Measurements from ENCODE around the gene CTSC.

Gene CTSC

DNA sequence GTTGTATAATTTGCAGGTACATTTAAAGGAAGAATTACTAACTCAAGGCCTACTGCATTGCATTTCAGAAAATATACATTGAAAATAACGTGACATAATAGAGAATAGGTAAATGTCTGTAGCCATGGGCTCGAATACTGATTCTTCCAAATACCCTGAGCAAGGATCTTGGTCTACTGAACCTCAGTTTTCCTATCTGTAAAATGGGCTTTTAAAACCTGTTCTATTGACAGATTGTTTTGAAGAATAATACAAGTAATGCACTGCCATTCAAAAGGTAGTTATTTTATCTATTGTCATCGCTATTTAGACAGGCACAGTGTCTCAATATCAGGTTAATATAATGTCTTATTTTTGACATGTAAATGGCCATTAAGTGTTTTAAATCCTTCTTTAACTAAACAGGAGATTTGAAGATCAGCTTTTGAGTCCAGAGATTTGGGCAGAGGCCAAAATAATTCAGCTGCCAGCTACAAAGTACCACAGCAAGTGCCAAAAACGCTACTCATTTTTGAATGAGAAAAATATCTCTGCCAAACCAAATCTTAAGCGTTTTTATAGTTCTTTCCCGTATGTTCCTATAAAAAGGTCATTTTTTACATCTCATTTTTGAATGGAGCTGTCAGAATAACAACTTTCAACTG lies 56.7 kb downstream of the CTSC start:
- no peaks in the 10 kb centered on the region for H3K9me3 ChIP-seq (ENCODE audit: control insufficient read depth, insufficient read depth, low read depth, low read length)
- peaks cover 8% of the 10 kb centered on the region for H3K4me1 ChIP-seq (ENCODE audit: control insufficient read depth, insufficient read depth, low read length)
- no peak overlapping the region for H3K27ac ChIP-seq (ENCODE audit: extremely low read depth, low read depth, low read length)
- no peaks in the 10 kb centered on the region for H3K36me3 ChIP-seq (ENCODE audit: control insufficient read depth in 2 of 2, insufficient read depth in 1 of 2, low read length in 2 of 2)
- ChIA-PET POLR2A (no interaction called here), CTCF (interaction anchor here (0.5 to 2.4 kb wide), 7 partner anchors 13 to 849 kb away, joined by 3 to 11 read pairs (median 4); no protein-coding TSS in a partner anchor)
- TF ChIP-seq, protein P1, sequence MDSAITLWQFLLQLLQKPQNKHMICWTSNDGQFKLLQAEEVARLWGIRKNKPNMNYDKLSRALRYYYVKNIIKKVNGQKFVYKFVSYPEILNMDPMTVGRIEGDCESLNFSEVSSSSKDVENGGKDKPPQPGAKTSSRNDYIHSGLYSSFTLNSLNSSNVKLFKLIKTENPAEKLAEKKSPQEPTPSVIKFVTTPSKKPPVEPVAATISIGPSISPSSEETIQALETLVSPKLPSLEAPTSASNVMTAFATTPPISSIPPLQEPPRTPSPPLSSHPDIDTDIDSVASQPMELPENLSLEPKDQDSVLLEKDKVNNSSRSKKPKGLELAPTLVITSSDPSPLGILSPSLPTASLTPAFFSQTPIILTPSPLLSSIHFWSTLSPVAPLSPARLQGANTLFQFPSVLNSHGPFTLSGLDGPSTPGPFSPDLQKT (IDR thresholded peaks at IDR 0.05; ENCODE audit: borderline replicate concordance, low read depth, low read length): no peak
- TF ChIP-seq, protein P2, sequence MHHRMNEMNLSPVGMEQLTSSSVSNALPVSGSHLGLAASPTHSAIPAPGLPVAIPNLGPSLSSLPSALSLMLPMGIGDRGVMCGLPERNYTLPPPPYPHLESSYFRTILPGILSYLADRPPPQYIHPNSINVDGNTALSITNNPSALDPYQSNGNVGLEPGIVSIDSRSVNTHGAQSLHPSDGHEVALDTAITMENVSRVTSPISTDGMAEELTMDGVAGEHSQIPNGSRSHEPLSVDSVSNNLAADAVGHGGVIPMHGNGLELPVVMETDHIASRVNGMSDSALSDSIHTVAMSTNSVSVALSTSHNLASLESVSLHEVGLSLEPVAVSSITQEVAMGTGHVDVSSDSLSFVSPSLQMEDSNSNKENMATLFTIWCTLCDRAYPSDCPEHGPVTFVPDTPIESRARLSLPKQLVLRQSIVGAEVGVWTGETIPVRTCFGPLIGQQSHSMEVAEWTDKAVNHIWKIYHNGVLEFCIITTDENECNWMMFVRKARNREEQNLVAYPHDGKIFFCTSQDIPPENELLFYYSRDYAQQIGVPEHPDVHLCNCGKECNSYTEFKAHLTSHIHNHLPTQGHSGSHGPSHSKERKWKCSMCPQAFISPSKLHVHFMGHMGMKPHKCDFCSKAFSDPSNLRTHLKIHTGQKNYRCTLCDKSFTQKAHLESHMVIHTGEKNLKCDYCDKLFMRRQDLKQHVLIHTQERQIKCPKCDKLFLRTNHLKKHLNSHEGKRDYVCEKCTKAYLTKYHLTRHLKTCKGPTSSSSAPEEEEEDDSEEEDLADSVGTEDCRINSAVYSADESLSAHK (tag by site-specific recombination; IDR thresholded peaks at IDR 0.05): no peak
- TF ChIP-seq, protein P3, sequence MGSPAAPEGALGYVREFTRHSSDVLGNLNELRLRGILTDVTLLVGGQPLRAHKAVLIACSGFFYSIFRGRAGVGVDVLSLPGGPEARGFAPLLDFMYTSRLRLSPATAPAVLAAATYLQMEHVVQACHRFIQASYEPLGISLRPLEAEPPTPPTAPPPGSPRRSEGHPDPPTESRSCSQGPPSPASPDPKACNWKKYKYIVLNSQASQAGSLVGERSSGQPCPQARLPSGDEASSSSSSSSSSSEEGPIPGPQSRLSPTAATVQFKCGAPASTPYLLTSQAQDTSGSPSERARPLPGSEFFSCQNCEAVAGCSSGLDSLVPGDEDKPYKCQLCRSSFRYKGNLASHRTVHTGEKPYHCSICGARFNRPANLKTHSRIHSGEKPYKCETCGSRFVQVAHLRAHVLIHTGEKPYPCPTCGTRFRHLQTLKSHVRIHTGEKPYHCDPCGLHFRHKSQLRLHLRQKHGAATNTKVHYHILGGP (tag by site-specific recombination; IDR thresholded peaks at IDR 0.05): no peak
- TF ChIP-seq, protein P4, sequence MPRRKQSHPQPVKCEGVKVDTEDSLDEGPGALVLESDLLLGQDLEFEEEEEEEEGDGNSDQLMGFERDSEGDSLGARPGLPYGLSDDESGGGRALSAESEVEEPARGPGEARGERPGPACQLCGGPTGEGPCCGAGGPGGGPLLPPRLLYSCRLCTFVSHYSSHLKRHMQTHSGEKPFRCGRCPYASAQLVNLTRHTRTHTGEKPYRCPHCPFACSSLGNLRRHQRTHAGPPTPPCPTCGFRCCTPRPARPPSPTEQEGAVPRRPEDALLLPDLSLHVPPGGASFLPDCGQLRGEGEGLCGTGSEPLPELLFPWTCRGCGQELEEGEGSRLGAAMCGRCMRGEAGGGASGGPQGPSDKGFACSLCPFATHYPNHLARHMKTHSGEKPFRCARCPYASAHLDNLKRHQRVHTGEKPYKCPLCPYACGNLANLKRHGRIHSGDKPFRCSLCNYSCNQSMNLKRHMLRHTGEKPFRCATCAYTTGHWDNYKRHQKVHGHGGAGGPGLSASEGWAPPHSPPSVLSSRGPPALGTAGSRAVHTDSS (tag by site-specific recombination; IDR thresholded peaks at IDR 0.05): no peak
- TF ChIP-seq ZNF654 (tag by site-specific recombination; IDR thresholded peaks at IDR 0.05; ENCODE audit: low read depth) (no peak), ZNF16 (tag by site-specific recombination; IDR thresholded peaks at IDR 0.05; ENCODE audit: low read depth) (no peak), HOXA7 (CRISPR knock-in tag; IDR thresholded peaks at IDR 0.05; ENCODE audit: borderline replicate concordance) (no peak), MYNN (tag by site-specific recombination; IDR thresholded peaks at IDR 0.05; ENCODE audit: borderline replicate concordance) (no peak)
- H3K4me3 ChIP-seq (ENCODE audit: low read depth, low read length): no peak overlapping the region

DNA sequence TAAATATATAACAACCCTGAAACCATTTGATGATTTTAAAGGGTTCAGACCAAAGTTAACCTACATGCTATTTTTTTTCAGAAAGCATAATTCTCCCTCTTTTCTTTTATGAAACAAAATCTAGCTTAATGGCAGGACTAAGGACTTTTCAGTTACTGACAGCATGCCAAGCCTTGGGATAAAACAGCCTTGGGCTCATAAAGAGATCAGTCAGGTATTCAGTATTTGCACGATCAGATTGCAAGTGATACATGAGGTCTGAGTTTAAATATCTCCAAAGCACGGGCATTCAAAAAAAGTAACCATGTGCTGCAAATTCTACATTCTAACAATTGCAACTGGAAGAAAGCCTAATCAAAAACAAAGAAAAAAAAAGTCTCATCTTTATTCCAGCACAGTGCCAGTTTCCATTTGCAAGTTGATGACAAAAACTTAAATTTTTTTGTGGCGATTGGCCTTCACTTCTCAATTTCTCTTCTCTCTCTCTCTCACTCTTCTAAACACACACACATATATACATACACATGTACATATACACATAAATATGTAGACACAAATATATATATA lies 60.1 kb downstream of the CTSC start:
- no peaks in the 10 kb centered on the region for H3K36me3 ChIP-seq (ENCODE audit: control insufficient read depth in 2 of 2, insufficient read depth in 1 of 2, low read length in 2 of 2)
- TF ChIP-seq TRIM28 (IDR thresholded peaks at IDR 0.05; ENCODE audit: borderline replicate concordance, low read length) (no peak), ZNF19 (tag by site-specific recombination; IDR thresholded peaks at IDR 0.05; ENCODE audit: low read depth) (no peak), KLF10 (tag by site-specific recombination; IDR thresholded peaks at IDR 0.05) (no peak), ZSCAN23 (tag by site-specific recombination; IDR thresholded peaks at IDR 0.05) (no peak), ZBTB20 (tag by site-specific recombination; IDR thresholded peaks at IDR 0.05) (no peak), OVOL3 (tag by site-specific recombination; IDR thresholded peaks at IDR 0.05) (no peak), ZNF561 (tag by site-specific recombination; IDR thresholded peaks at IDR 0.05; ENCODE audit: borderline replicate concordance) (no peak)
- TF ChIP-seq, protein P5, sequence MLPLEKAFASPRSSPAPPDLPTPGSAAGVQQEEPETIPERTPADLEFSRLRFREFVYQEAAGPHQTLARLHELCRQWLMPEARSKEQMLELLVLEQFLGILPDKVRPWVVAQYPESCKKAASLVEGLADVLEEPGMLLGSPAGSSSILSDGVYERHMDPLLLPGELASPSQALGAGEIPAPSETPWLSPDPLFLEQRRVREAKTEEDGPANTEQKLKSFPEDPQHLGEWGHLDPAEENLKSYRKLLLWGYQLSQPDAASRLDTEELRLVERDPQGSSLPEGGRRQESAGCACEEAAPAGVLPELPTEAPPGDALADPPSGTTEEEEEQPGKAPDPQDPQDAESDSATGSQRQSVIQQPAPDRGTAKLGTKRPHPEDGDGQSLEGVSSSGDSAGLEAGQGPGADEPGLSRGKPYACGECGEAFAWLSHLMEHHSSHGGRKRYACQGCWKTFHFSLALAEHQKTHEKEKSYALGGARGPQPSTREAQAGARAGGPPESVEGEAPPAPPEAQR (tag by site-specific recombination; IDR thresholded peaks at IDR 0.05): no peak
- H3K4me1 ChIP-seq (ENCODE audit: control insufficient read depth, insufficient read depth, low read length): no peaks in the 10 kb centered on the region
- CTCF ChIA-PET: interaction anchor here (1.0 kb wide), 1 partner anchor 201 kb away, joined by 3 read pairs; no protein-coding TSS in a partner anchor
- POLR2A ChIA-PET: no interaction called here
- no peak overlapping the region for H3K27ac ChIP-seq (ENCODE audit: extremely low read depth, low read depth, low read length)
- no peaks in the 10 kb centered on the region for H3K9me3 ChIP-seq (ENCODE audit: control insufficient read depth, insufficient read depth, low read depth, low read length)
- no peak overlapping the region for H3K4me3 ChIP-seq (ENCODE audit: low read depth, low read length)
